Heart right ventricle (tissue), 16 donors: ENCODE data around the gene ARFGAP1. TPM values are rescaled to one million over a fixed set of nuclear protein-coding genes. Genes with fewer than 3 reads are reported as not detected.
A peak's percentile ranks its signal among the peaks of the same experiment; 100 is the strongest.

Source experiments
- ATAC-seq, 8 donors: fragments of 200-7000 bp; cut with Tn5 transposase; one replicate each; pipeline ENCODE4 v1.9.1; 2020; ENCODE audit warnings: mild to moderate bottlenecking in 8 of 8, moderate library complexity in 8 of 8, moderate number of reproducible peaks in 1 of 8
- DNase-seq, 2 donors: peaks; one replicate each; pipeline ENCODE4 v3.0.0-alpha.2; 2020
- H3K27ac ChIP-seq, 10 donors: fragments of 200-600 bp; sonication (generic) in 2 of 10; one replicate each; pipeline versions ENCODE4 v1.5.0 to v1.8.0; 2020 to 2022; ENCODE audit warnings: mild to moderate bottlenecking in 3 of 10
- H3K27me3 ChIP-seq, 7 donors: fragments of 200-600 bp; one replicate each; pipeline ENCODE4 v1.8.0; 2021 to 2022; ENCODE audit warnings: mild to moderate bottlenecking in 2 of 7
- H3K36me3 ChIP-seq, 9 donors: fragments of 200-600 bp; sonication (generic) in 1 of 9; one replicate each; pipeline versions ENCODE4 v1.5.0 to v1.8.0; 2020 to 2022; ENCODE audit warnings: mild to moderate bottlenecking in 2 of 9
- H3K4me1 ChIP-seq, 9 donors: fragments of 200-600 bp; sonication (generic) in 1 of 9; one replicate each; pipeline versions ENCODE4 v1.5.0 to v1.8.0; 2020 to 2022; ENCODE audit warnings: mild to moderate bottlenecking in 4 of 9
- H3K4me3 ChIP-seq, 10 donors: fragments of 200-600 bp; sonication (generic) in 2 of 10; one replicate each; pipeline versions ENCODE4 v1.5.0 to v1.8.0; 2020 to 2022; ENCODE audit warnings: mild to moderate bottlenecking in 7 of 10, moderate library complexity in 2 of 10
- H3K9me3 ChIP-seq, 11 donors: fragments of 200-600 bp in 10 of 11; sonication (generic) in 2 of 11; one replicate each; pipeline versions ENCODE4 v1.5.0 to v1.8.0; 2013 to 2022; ENCODE audit warnings: mild to moderate bottlenecking in 2 of 11, control low read depth in 1 of 11, moderate library complexity in 1 of 11
- CTCF ChIP-seq, 9 donors: fragments of 200-600 bp; sonication (generic) in 2 of 9; IDR thresholded peaks; one replicate each; pipeline versions ENCODE4 v1.5.0 to v1.8.0; 2021 to 2022; ENCODE audit warnings: antibody characterized with exemption in 9 of 9, mild to moderate bottlenecking in 5 of 9, moderate library complexity in 1 of 9
- WGBS, 2 donors: extraction: QIAGEN DNeasy Blood & Tissue Kit; methylation state at CpG; one replicate each; pipeline ENCODE4 v1.1.7; 2013; ENCODE audit warnings: inconsistent platforms in 1 of 2; 5-methylcytosine and 5-hydroxymethylcytosine counted together
- intact Hi-C, 10 donors: fragments of 100-400 bp; cut with DNase I; formaldehyde crosslinking; loops; one replicate each; pipeline versions ENCODE4 v1.11.1 to v1.14.2; 2022
- polyA plus RNA-seq, 2 donors: library from polyadenylated mRNA; stranded (reverse); fragments of 200-250 nt; gene quantifications; one replicate each; pipeline ENCODE4 v1.2.3, GENCODE V29; 2013
- total RNA-seq, 10 donors: library from RNA; stranded (reverse); fragmentation: NEBNext Ultra II Directional in 3 of 10; extraction: Animal tissue kit (Norgen Biotek cat#: 25700) in 3 of 10; gene quantifications; one replicate each; pipeline versions ENCODE4 v1.2.1 to v1.2.4, GENCODE V29; 2021 to 2023
- donor health status: Arrhythmogenic right ventricular cardiomyopathy.
- donor health status: ischemic (EF 13 %, LVEDD 7.1; RV severe dilation, severe dysfunction).
- donor health status: healthy with polysubstance abuse.
- donor health status: DM: no; HTN: yes; CAD: no.
- donor health status: DM: no; HTN: no; CAD: no.
- donor health status: ischemic (EF 25% LVEDD 6.9; RV normal size, moderate dysfunction).
- donor health status: ischemic (EF 25% LVEDD 5.7; RV mildly dilated, moderate dysfunction).
- donor health status: healthy.
- donor health status: DM: yes; HTN: yes; CAD: no.
- donor health status: Ischemic cardiomyopathy.
- donor health status: ischemic (EF 35%, LVEDD 5.7; RV mildly dilated, moderate dysfunction).
- donor health status: nonischemic (EF 11% LVEDD 7.7; RV severe dilation, severe dysfunction).
- donor health status: DM: yes; HTN: yes; CAD: no.
- donor health status: PGD.
- donor health status: ischemic (EF 29% LVEDD 5.4; RV normal size, mild dysfunction).
- donor health status: nonischemic (EF 23%, LVEDD 6.1; RV moderate dilation, normal function).

Gene ARFGAP1
- total and polyA plus RNA-seq, 12 donors, result 20.4 to 72.6 (median 32.3) TPM

- H3K27ac ChIP-seq, result no peak overlapping the region
- peaks cover 0 to 78% (median 18%) of the 10 kb centered on the region in 9 donors for H3K36me3 ChIP-seq
- intact Hi-C loops, result no loop called here
- H3K4me3 ChIP-seq, result no peak overlapping the region
- ATAC-seq (no peak), DNase-seq (no peak)
- no peaks in the 10 kb centered on the region for H3K27me3 ChIP-seq
- no peaks in the 10 kb centered on the region for H3K9me3 ChIP-seq
- TF ChIP-seq CTCF (IDR thresholded peaks at IDR 0.05), result no peak
- H3K4me1 ChIP-seq, result peaks cover 5 to 22% (median 19%) of the 10 kb centered on the region in 9 donors
- 92 to 94% methylated on average over 30 of the region's 30 CpGs for WGBS, 2 donors
Observed at GRCh38 chr20:63277466-63278272, 5.1 kb downstream of the ARFGAP1 start.

- no peak for TF ChIP-seq CTCF (IDR thresholded peaks at IDR 0.05)
- no peak for DNase-seq
- no peak overlapping the region for H3K27ac ChIP-seq
- WGBS, 2 donors, result 78 to 81% methylated on average over 17 of the region's 17 CpGs
- H3K27me3 ChIP-seq, result no peaks in the 10 kb centered on the region
- H3K4me1 ChIP-seq, result peaks cover 3 to 18% (median 13%) of the 10 kb centered on the region in 9 donors
- intact Hi-C loops, result no loop called here
- no peak overlapping the region for H3K4me3 ChIP-seq
- no peak for ATAC-seq
- peaks cover 0 to 87% (median 18%) of the 10 kb centered on the region in 9 donors for H3K36me3 ChIP-seq
- H3K9me3 ChIP-seq, result no peaks in the 10 kb centered on the region
Observed at GRCh38 chr20:63278661-63279060, 6.0 kb downstream of the ARFGAP1 start.

- WGBS, 2 donors, result 92 to 93% methylated on average over 15 of the region's 15 CpGs
- ATAC-seq (no peak), DNase-seq (peak in 1 of 2 donors; percentile 2)
- Histone ChIP-seq H3K9me3 (no peaks in the 10 kb centered on the region), H3K27ac (no peak overlapping the region), H3K36me3 (peaks cover 0 to 98% (median 18%) of the 10 kb centered on the region in 9 donors), H3K4me3 (no peak overlapping the region), H3K4me1 (peaks cover 0 to 5% (median under 1%) of the 10 kb centered on the region in 9 donors), H3K27me3 (no peaks in the 10 kb centered on the region)
- intact Hi-C loops, result no loop called here
- no peak for TF ChIP-seq CTCF (IDR thresholded peaks at IDR 0.05)
Observed at GRCh38 chr20:63279931-63280330, 7.3 kb downstream of the ARFGAP1 start.

- intact Hi-C loops, result no loop called here
- Histone ChIP-seq H3K4me3 (no peak overlapping the region), H3K27me3 (no peaks in the 10 kb centered on the region), H3K9me3 (no peaks in the 10 kb centered on the region), H3K36me3 (peaks cover 0 to 98% (median 18%) of the 10 kb centered on the region in 9 donors), H3K27ac (no peak overlapping the region), H3K4me1 (peaks cover 0 to 5% (median 0%) of the 10 kb centered on the region in 9 donors)
- DNase-seq (peak in 1 of 2 donors; percentile 1), ATAC-seq (no peak)
- no peak for TF ChIP-seq CTCF (IDR thresholded peaks at IDR 0.05)
- WGBS, 2 donors, result 96% methylated on average over 6 of the region's 6 CpGs
Observed at GRCh38 chr20:63280371-63280770, 7.8 kb downstream of the ARFGAP1 start.
